DOHH2 (cell line): Measurements from ENCODE around the gene DLEC1.

Experiments
- H3F3A ChIP-seq: fragments of 200-600 bp; sonication (generic), shearing (Covaris generic); 2 replicates; pipeline ENCODE4 v1.6.0; 2016; ENCODE audit warnings: antibody characterized with exemption, mild to moderate bottlenecking; ENCODE audit not compliant: control insufficient read depth, insufficient read depth
- H3K27ac ChIP-seq: fragments of 200-600 bp; sonication (generic); 2 replicates; pipeline ENCODE4 v1.5.1; 2014; ENCODE audit warnings: low read depth, mild to moderate bottlenecking, low read length, moderate library complexity
- H3K27me3 ChIP-seq: fragments of 200-600 bp; sonication (generic); 2 replicates; pipeline ENCODE4 v1.6.1; 2014; ENCODE audit warnings: mild to moderate bottlenecking, low read length, mixed read lengths; ENCODE audit not compliant: control insufficient read depth
- H3K36me3 ChIP-seq: fragments of 200-600 bp; sonication (generic); 2 replicates; pipeline ENCODE4 v1.6.1; 2014; ENCODE audit warnings: mild to moderate bottlenecking, low read length, moderate library complexity, mixed read lengths; ENCODE audit not compliant: control insufficient read depth
- H3K4me1 ChIP-seq: fragments of 200-600 bp; sonication (generic); 2 replicates; pipeline ENCODE4 v1.6.1; 2014; ENCODE audit warnings: mild to moderate bottlenecking, low read length, mixed read lengths; ENCODE audit not compliant: control insufficient read depth
- H3K4me2 ChIP-seq: fragments of 200-600 bp; sonication (generic); 2 replicates; pipeline ENCODE4 v1.6.0; 2014; ENCODE audit warnings: mild to moderate bottlenecking, low read length, moderate library complexity
- H3K4me3 ChIP-seq: fragments of 200-600 bp; sonication (generic); 2 replicates; pipeline ENCODE4 v1.5.1; 2014; ENCODE audit warnings: mild to moderate bottlenecking, low read length, mixed read lengths
- H3K79me2 ChIP-seq: fragments of 200-600 bp; sonication (generic); 2 replicates; pipeline ENCODE4 v1.6.1; 2014; ENCODE audit warnings: mild to moderate bottlenecking, low read length, mixed read lengths; ENCODE audit not compliant: control insufficient read depth
- H3K9me2 ChIP-seq: fragments of 200-600 bp; sonication (generic); replicated peaks from 2 replicates; pipeline ENCODE4 v1.6.1; 2014; ENCODE audit warnings: mild to moderate bottlenecking, low read length, mixed read lengths; ENCODE audit not compliant: control insufficient read depth
- H3K9me3 ChIP-seq: fragments of 200-600 bp; sonication (generic); 2 replicates; pipeline ENCODE4 v1.6.1; 2014; ENCODE audit warnings: antibody characterized with exemption, low read length, mixed read lengths; ENCODE audit not compliant: control insufficient read depth, insufficient read depth
- H4K20me1 ChIP-seq: fragments of 200-600 bp; sonication (generic); 2 replicates; pipeline ENCODE4 v1.6.0; 2014; ENCODE audit warnings: low read depth, mild to moderate bottlenecking, antibody characterized with exemption, low read length, moderate library complexity; ENCODE audit not compliant: control insufficient read depth, insufficient read depth
- CTCF ChIP-seq: fragments of 200-600 bp; sonication (generic); IDR thresholded peaks from one replicate; pipeline ENCODE4 v1.5.1; 2014; ENCODE audit warnings: antibody characterized with exemption, mild to moderate bottlenecking, low read depth, low read length; ENCODE audit not compliant: poor library complexity, severe bottlenecking
- EZH2phosphoT487 ChIP-seq: fragments of 200-600 bp; sonication (generic); IDR thresholded peaks from 2 replicates; pipeline ENCODE4 v1.6.1; 2017; ENCODE audit warnings: borderline replicate concordance, mild to moderate bottlenecking, antibody characterized with exemption, low read length, moderate library complexity, mixed read lengths

Gene DLEC1

GRCh38 chr3:38095669-38096483 is 56.9 kb downstream of the DLEC1 start:
- Histone ChIP-seq H3K79me2 (no peaks in the 10 kb centered on the region), H3K27ac (no peak overlapping the region), H4K20me1 (no peaks in the 10 kb centered on the region), H3K36me3 (no peaks in the 10 kb centered on the region), H3F3A (no peaks in the 10 kb centered on the region), H3K27me3 (peaks cover 14% of the 10 kb centered on the region; the same call in 1 of the 2 replicates), H3K4me1 (peaks cover 23% of the 10 kb centered on the region), H3K4me3 (no peak overlapping the region), H3K4me2 (no peak overlapping the region), H3K9me2 (no peaks in the 10 kb centered on the region), H3K9me3 (no peaks in the 10 kb centered on the region)
- TF ChIP-seq EZH2phosphoT487, result no peak
- no peak for TF ChIP-seq CTCF

GRCh38 chr3:38097446-38098375 is 58.7 kb downstream of the DLEC1 start:
- H3K4me2 ChIP-seq, result no peak overlapping the region

GRCh38 chr3:38098376-38098723 is 59.3 kb downstream of the DLEC1 start:
- Histone ChIP-seq H3K27ac (no peak overlapping the region), H3K27me3 (0 out of 2 replicates have a peak, but pooled peaks cover 6% of the 10 kb centered on the region), H3K79me2 (no peaks in the 10 kb centered on the region), H3K4me3 (no peak overlapping the region), H3F3A (no peaks in the 10 kb centered on the region), H3K4me2 (no peak overlapping the region), H3K4me1 (peaks cover 5% of the 10 kb centered on the region), H3K36me3 (no peaks in the 10 kb centered on the region), H3K9me2 (no peaks in the 10 kb centered on the region), H4K20me1 (no peaks in the 10 kb centered on the region), H3K9me3 (no peaks in the 10 kb centered on the region)
- no peak for TF ChIP-seq EZH2phosphoT487
- TF ChIP-seq CTCF, result no peak

More at GRCh38 chr3:38097446-38098375, 58.7 kb downstream of the DLEC1 start:
- H3F3A ChIP-seq, result no peaks in the 10 kb centered on the region
- H3K4me3 ChIP-seq, result no peak overlapping the region
- H3K27me3 ChIP-seq, result 0 out of 2 replicates have a peak, but pooled peaks cover 8% of the 10 kb centered on the region
- H3K79me2 ChIP-seq, result no peaks in the 10 kb centered on the region
- no peak overlapping the region for H3K27ac ChIP-seq
- H3K36me3 ChIP-seq, result no peaks in the 10 kb centered on the region
- TF ChIP-seq EZH2phosphoT487 (no peak), CTCF (no peak)
- H3K9me3 ChIP-seq, result no peaks in the 10 kb centered on the region
- no peaks in the 10 kb centered on the region for H3K9me2 ChIP-seq
- peaks cover 11% of the 10 kb centered on the region for H3K4me1 ChIP-seq
- H4K20me1 ChIP-seq, result no peaks in the 10 kb centered on the region
